Stomach (tissue), 4 donors: ENCODE results near the gene PRLR.

Source experiments
- CTCF ChIP-seq, 7 experiments: fragments of 450-650 bp in 4 of 7; fragments of 200-600 bp in 3 of 7; sonication (generic) in 3 of 7; IDR thresholded peaks; one replicate each; pipeline ENCODE4 v1.5.1; 2016 to 2019; ENCODE audit warnings: antibody characterized with exemption in 7 of 7, control low read depth in 2 of 7, mild to moderate bottlenecking in 1 of 7
- EP300 ChIP-seq: sonication (generic); formaldehyde crosslinking; IDR thresholded peaks from one replicate; pipeline ENCODE4 v1.6.1; 2017; ENCODE audit warnings: antibody characterized with exemption

- TF ChIP-seq CTCF (IDR thresholded peaks at IDR 0.05) (no peak), EP300 (no peak)
These were observed 109.6 kb downstream of the PRLR start for GRCh38 chr5:35120715-35121114.
